Caco-2 (cell line): Measurements from ENCODE around the gene AK5. TPM values are rescaled to one million over a fixed set of nuclear protein-coding genes. Genes with fewer than 3 reads are reported as not detected.

Experiments
- BruUV-seq: library from RNA; stranded (reverse); fragments of 400-500 nt; replicated peaks from 2 replicates; lab custom pipeline; 2021; lab: Mats Ljungman, UMichigan
- CTCF ChIA-PET: fragments of 300-600 bp; sonication (Branson Sonifier 250); formaldehyde crosslinking; loops from one replicate; lab custom pipeline; 2022; ENCODE audit warnings: antibody characterized with exemption; lab: Charles Lee
- POLR2A ChIA-PET: fragments of 300-600 bp; sonication (Branson Sonifier 250); formaldehyde crosslinking; loops from one replicate; lab custom pipeline; 2022; ENCODE audit warnings: antibody characterized with exemption; lab: Charles Lee
- DNase-seq, 2 experiments: peaks; one replicate each; pipeline versions ENCODE4 v3.0.0 to v3.0.0-alpha.2; 2020 to 2022
- H3K27me3 ChIP-seq: replicated peaks from 2 replicates; pipeline ENCODE4 v1.6.0; 2011; ENCODE audit warnings: low read length; ENCODE audit not compliant: control insufficient read depth, insufficient read depth
- H3K36me3 ChIP-seq: 2 replicates; pipeline ENCODE4 v1.5.1; 2011; ENCODE audit warnings: low read length; ENCODE audit not compliant: control insufficient read depth, insufficient read depth
- H3K4me1 ChIP-seq: fragments of 250-450 bp; sonication (Bioruptor Pico); 2 replicates; pipeline ENCODE4 v1.5.1; 2020; ENCODE audit warnings: mild to moderate bottlenecking
- H3K4me3 ChIP-seq: 2 replicates; pipeline ENCODE4 v1.5.1; 2011; ENCODE audit warnings: low read depth, mild to moderate bottlenecking, control low read depth, low read length
- H3K9me3 ChIP-seq: fragments of 250-450 bp; sonication (Bioruptor Pico); 2 replicates; pipeline ENCODE4 v1.5.1; 2020; ENCODE audit warnings: mild to moderate bottlenecking, moderate library complexity
- H3K27ac Mint-ChIP-seq: one replicate; pipeline ENCODE4 v1.8.0; 2022; ENCODE audit warnings: mixed read lengths; ENCODE audit not compliant: unreplicated experiment
- H3K27me3 Mint-ChIP-seq: one replicate; pipeline ENCODE4 v1.8.0; 2022; ENCODE audit warnings: mixed read lengths; ENCODE audit not compliant: insufficient read depth, unreplicated experiment
- H3K36me3 Mint-ChIP-seq: one replicate; pipeline ENCODE4 v1.8.0; 2022; ENCODE audit warnings: mild to moderate bottlenecking, mixed read lengths; ENCODE audit not compliant: insufficient read depth, unreplicated experiment
- H3K4me1 Mint-ChIP-seq: one replicate; pipeline ENCODE4 v1.8.0; 2022; ENCODE audit warnings: low read depth, mixed read lengths; ENCODE audit not compliant: unreplicated experiment
- H3K4me3 Mint-ChIP-seq: one replicate; pipeline ENCODE4 v1.8.0; 2022; ENCODE audit warnings: mild to moderate bottlenecking, moderate library complexity, mixed read lengths; ENCODE audit not compliant: unreplicated experiment
- H3K9me3 Mint-ChIP-seq: one replicate; pipeline ENCODE4 v1.8.0; 2022; ENCODE audit warnings: mixed read lengths; ENCODE audit not compliant: unreplicated experiment
- intact Hi-C: fragments of 100-400 bp; cut with micrococcal nuclease; formaldehyde crosslinking; loops from one replicate; pipeline ENCODE4 v1.10.0; 2022; ENCODE audit not compliant: unreplicated experiment
- total RNA-seq: library from RNA; stranded (reverse); gene quantifications from 2 replicates; pipeline ENCODE4 v1.2.3, GENCODE V29; 2022
- TF ChIP-seq, protein P1 (sequence below), 2 experiments: fragments of 200-600 bp in 1 of 2; IDR thresholded peaks; 1 replicate in 1 of 2; 2 replicates in 1 of 2; pipeline versions ENCODE4 v1.5.1 to v1.8.0; 2011 to 2022; ENCODE audit warnings: antibody characterized with exemption in 1 of 2, control low read depth in 1 of 2, inconsistent platforms in 1 of 2, low read depth in 1 of 2, low read length in 1 of 2, mild to moderate bottlenecking in 1 of 2, moderate library complexity in 1 of 2; ENCODE audit not compliant: insufficient read depth in 1 of 2, severe bottlenecking in 1 of 2, unreplicated experiment in 1 of 2

Gene AK5
- total RNA-seq, 1 experiment from 2014 or later = not detected

GRCh38 chr1:77271852-77272580 lies 9.8 kb upstream of the AK5 start:
- H3K4me1 Mint-ChIP-seq = no peaks in the 10 kb centered on the region
- DNase-seq = no peak
- H3K27ac Mint-ChIP-seq = no peak overlapping the region
- Histone ChIP-seq H3K4me3 (no peak overlapping the region), H3K9me3 (no peaks in the 10 kb centered on the region), H3K27me3 (no peaks in the 10 kb centered on the region), H3K36me3 (no peaks in the 10 kb centered on the region), H3K4me1 (no peaks in the 10 kb centered on the region)
- no peaks in the 10 kb centered on the region for H3K9me3 Mint-ChIP-seq
- no TSS peak for BruUV-seq
- CTCF ChIA-PET = no interaction called here
- no peaks in the 10 kb centered on the region for H3K36me3 Mint-ChIP-seq
- TF ChIP-seq, protein P1, sequence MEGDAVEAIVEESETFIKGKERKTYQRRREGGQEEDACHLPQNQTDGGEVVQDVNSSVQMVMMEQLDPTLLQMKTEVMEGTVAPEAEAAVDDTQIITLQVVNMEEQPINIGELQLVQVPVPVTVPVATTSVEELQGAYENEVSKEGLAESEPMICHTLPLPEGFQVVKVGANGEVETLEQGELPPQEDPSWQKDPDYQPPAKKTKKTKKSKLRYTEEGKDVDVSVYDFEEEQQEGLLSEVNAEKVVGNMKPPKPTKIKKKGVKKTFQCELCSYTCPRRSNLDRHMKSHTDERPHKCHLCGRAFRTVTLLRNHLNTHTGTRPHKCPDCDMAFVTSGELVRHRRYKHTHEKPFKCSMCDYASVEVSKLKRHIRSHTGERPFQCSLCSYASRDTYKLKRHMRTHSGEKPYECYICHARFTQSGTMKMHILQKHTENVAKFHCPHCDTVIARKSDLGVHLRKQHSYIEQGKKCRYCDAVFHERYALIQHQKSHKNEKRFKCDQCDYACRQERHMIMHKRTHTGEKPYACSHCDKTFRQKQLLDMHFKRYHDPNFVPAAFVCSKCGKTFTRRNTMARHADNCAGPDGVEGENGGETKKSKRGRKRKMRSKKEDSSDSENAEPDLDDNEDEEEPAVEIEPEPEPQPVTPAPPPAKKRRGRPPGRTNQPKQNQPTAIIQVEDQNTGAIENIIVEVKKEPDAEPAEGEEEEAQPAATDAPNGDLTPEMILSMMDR (IDR thresholded peaks at IDR 0.05; ENCODE audit: insufficient read depth in 1 of 2, low read depth in 1 of 2, low read length in 1 of 2, severe bottlenecking in 1 of 2, unreplicated experiment in 1 of 2) = no peak
- H3K27me3 Mint-ChIP-seq = peaks cover 3% of the 10 kb centered on the region
- POLR2A ChIA-PET = no interaction called here
- no peak overlapping the region for H3K4me3 Mint-ChIP-seq
- intact Hi-C loops = no loop called here

DNA sequence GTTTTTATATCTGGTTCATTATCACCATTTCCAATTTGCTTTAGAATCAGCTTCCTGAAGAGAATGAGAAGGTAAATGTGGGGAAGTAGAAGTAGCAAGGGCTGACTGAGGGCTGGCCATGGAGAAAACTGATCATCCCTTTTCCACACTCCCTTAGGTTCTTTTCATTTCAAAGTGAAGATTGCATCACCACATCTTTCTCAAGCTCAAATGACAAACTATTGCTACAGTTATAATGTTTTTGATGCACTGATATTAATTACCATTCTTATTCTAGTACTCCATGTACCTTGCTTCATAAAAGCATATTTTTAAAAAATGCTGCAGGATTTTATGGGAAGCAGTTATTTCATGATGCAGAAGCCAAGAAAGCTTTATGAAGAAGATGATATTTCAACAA lies 7.9 kb upstream of the AK5 start:
- Histone ChIP-seq H3K4me3 (no peak overlapping the region), H3K36me3 (no peaks in the 10 kb centered on the region), H3K9me3 (no peaks in the 10 kb centered on the region), H3K4me1 (no peaks in the 10 kb centered on the region), H3K27me3 (no peaks in the 10 kb centered on the region)
- BruUV-seq = no TSS peak
- POLR2A ChIA-PET = no interaction called here
- no peaks in the 10 kb centered on the region for H3K36me3 Mint-ChIP-seq
- no peak overlapping the region for H3K27ac Mint-ChIP-seq
- TF ChIP-seq, protein P1 (IDR thresholded peaks at IDR 0.05; ENCODE audit: insufficient read depth in 1 of 2, low read depth in 1 of 2, low read length in 1 of 2, severe bottlenecking in 1 of 2, unreplicated experiment in 1 of 2) = no peak
- H3K9me3 Mint-ChIP-seq = no peaks in the 10 kb centered on the region
- CTCF ChIA-PET = no interaction called here
- H3K4me3 Mint-ChIP-seq = no peak overlapping the region
- intact Hi-C loops = no loop called here
- H3K4me1 Mint-ChIP-seq = no peaks in the 10 kb centered on the region
- DNase-seq = no peak
- peaks cover 9% of the 10 kb centered on the region for H3K27me3 Mint-ChIP-seq

GRCh38 chr1:77275194-77275593 lies 6.6 kb upstream of the AK5 start:
- TF ChIP-seq, protein P1 (IDR thresholded peaks at IDR 0.05; ENCODE audit: insufficient read depth in 1 of 2, low read depth in 1 of 2, low read length in 1 of 2, severe bottlenecking in 1 of 2, unreplicated experiment in 1 of 2) = no peak
- H3K27ac Mint-ChIP-seq = no peak overlapping the region
- no peaks in the 10 kb centered on the region for H3K9me3 Mint-ChIP-seq
- no peaks in the 10 kb centered on the region for H3K36me3 Mint-ChIP-seq
- no peak for DNase-seq
- CTCF ChIA-PET = no interaction called here
- POLR2A ChIA-PET = no interaction called here
- Histone ChIP-seq H3K27me3 (no peaks in the 10 kb centered on the region), H3K4me3 (no peak overlapping the region), H3K4me1 (no peaks in the 10 kb centered on the region), H3K9me3 (no peaks in the 10 kb centered on the region), H3K36me3 (no peaks in the 10 kb centered on the region)
- H3K27me3 Mint-ChIP-seq = peaks cover 16% of the 10 kb centered on the region
- intact Hi-C loops = no loop called here
- no TSS peak for BruUV-seq
- no peak overlapping the region for H3K4me3 Mint-ChIP-seq
- no peaks in the 10 kb centered on the region for H3K4me1 Mint-ChIP-seq
